ENCODE data around the gene KNDC1.

KNDC1 gene

GRCh38 chr10:133237241-133237587 lies 77.2 kb downstream of the KNDC1 start:
- FAIRE-seq = no peak
- DNase-seq (ENCODE audit: low spot score) = no peak

DNA sequence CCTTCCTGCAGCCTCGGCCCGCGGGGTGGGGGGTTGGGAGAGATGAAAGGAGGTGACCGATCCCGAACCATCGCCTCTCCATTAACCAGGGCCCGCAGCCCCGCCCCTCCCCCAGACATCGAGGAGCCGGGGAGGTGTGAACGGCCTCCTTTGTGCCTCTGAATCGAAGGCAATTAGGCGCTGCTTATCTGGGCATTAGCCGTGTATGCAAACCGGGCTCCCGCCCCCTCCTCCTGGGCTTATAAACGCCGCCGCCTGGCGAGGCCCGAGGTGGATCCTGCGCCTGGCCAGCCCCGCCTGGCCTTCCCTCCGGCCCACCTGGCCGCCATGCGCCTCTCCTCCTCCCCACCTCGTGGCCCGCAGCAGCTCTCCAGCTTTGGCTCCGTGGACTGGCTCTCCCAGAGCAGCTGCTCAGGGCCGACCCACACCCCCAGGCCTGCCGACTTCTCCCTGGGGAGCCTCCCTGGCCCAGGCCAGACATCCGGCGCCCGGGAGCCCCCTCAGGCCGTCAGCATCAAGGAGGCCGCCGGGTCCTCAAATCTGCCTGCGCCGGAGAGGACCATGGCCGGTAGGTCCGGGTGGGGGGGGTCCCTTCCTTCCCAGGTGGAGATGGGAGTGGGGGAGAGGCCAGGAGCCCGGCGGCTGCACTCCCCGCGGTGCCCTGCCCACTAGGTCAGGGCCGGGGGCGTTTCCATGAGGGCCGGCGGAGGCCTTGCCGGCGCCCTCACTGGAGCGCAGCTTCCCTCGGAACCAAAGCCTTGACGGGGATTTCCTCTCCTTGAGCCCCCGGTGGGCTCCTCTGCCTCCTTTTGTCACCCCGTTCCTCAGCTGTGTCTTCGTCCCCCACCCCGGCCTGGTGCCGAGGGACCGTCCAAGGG lies 77.8 kb downstream of the KNDC1 start, which contains the start of gene VENTX:
Gene VENTX, plus strand, starts transcription at position 268 of the 878 bp plus-strand sequence. Its CDS starts 60 bp downstream, at position 328.
- FAIRE-seq (no peak), DNase-seq (ENCODE audit: low spot score) (no peak)

DNA sequence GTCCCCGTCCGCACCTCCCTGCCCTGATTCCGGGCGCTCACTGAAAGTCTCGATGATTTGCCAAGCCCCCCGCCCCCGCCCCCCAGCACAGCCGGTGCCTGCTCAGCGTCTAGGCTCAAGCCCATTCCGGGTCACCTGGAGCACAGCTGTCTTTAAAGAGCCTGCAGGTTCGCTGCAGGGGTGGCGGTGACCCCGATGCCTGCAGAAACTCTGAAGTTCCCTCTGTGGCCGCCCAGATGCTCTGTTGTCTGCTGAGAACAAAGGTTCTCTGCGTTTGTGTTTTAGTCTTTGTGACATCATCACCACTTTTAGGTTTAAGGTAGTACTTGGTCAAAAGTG lies 78.4 kb downstream of the KNDC1 start:
- no peak for DNase-seq (ENCODE audit: low spot score)
- no peak for FAIRE-seq

DNA sequence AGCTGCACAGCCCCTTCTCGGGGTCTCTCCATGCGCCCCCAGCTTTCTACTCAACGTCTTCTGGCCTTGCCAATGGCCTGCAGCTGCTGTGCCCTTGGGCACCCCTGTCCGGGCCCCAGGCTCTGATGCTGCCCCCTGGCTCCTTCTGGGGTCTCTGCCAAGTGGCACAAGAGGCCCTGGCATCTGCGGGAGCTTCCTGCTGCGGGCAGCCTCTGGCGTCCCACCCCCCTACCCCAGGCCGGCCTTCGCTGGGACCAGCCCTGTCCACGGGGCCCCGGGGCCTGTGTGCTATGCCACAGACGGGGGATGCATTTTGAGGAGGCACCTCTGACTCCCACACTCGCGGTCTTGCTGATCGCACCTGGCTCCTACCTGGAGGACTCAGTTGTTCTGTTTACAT lies 80.0 kb downstream of the KNDC1 start:
- FAIRE-seq = no peak
- DNase-seq (ENCODE audit: low spot score) = no peak

GRCh38 chr10:133241501-133242205 lies 81.6 kb downstream of the KNDC1 start:
- no peak for FAIRE-seq
- no peak for DNase-seq (ENCODE audit: low spot score)

DNA sequence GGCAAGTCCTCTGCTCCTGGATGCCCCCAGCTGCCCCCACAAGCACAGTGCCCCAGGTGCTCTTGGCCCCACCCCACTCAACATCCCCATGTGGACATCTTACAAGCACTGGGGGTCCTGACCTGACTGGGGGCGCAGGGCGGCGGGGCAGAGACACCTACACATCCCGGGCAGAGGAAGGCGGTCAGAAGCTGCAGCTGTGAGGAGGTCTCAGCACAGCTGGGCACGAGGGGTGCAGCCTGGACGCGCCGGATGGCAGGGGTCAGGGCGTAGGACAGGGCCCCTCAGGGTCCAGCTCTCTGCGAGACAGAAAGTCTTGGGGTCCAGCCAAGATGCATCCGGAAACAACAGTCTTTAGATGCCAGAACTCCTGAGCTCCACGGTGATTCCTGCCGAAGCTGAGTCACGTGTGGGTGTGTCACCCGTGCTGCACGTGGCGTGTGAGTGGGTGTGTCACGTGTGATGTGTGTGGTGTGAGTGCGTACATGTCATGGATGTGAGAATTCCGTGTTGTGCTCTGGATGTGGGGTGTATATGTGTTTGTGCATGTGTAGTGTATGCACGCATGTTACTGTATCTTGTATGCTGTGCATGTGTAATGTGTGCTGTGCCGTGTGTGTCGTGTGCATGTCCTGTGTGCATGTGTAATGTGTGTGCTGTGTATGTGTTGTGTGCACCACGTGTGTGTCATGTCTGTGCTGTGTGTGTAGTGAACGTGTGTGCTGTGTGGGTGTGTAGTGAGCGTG lies 82.8 kb downstream of the KNDC1 start:
- FAIRE-seq = peak; percentile 94
- DNase-seq (ENCODE audit: low spot score) = no peak

- FAIRE-seq (no peak), DNase-seq (ENCODE audit: low spot score) (no peak)
These were observed 83.6 kb downstream of the KNDC1 start for GRCh38 chr10:133243593-133243992.

DNA sequence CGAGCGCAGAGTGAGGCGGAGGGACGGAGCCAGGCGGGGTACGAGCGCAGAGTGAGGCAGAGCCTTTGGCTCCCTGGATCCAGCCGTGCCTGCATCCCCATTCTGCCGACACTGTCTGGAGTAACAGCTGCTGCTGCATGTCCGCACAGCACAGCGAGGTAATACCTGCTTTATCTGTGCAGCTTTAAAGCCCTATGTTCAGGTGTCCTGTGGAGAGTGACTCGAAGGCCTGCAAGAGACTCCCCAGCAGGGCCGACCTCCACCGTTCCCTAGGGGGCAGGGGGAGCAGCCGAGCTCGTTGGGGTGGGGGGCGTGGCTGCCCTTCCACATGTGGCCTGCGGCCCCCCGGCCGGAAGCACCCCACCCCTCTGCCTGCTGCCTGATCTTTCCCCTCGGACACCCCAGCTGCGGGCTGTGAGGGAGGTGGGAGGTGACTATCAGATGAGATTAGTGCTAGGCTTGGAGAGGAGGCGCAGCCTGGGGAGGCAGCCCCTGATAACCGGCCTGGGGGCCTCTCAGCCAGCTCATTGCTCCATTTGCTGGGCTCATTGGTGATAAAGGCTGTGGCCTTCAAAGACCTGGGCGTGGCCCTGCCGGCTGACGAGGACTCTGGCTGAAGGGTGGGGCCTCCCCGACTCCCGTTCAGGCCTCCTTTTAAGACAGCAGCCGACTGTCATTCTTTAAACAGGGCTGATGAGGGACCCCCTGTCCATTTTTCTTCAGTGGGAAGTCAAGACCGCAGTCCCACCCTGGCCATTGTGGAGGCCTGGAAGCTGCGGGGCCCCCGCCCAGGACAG lies 85.6 kb downstream of the KNDC1 start:
- no peak for FAIRE-seq
- DNase-seq (ENCODE audit: low spot score) = no peak

GRCh38 chr10:133246236-133246626 lies 86.2 kb downstream of the KNDC1 start:
- DNase-seq (ENCODE audit: low spot score) = no peak
- no peak for FAIRE-seq

GRCh38 chr10:133247681-133248333 lies 87.8 kb downstream of the KNDC1 start:
- DNase-seq (ENCODE audit: low spot score) (no peak), FAIRE-seq (no peak)

DNA sequence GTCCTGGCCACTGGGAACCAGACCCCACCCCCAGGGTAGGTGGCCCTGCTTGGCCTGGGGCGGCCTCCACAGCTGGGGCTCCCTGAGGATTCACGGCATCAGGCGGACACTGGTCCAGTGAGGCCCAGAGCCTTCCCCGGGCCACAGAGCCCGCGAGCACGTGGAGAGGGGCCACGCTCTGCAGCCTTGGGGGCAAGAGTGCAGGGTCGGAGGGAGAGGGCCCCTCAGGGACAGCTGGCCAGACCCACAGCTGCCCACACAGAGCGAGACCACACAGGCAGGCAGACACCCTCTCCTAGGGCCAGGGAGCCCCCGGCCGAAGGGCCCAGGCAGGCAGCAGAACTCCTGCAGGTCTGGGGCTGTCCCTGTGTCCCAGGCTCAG lies 88.3 kb downstream of the KNDC1 start:
- FAIRE-seq = no peak

DNA sequence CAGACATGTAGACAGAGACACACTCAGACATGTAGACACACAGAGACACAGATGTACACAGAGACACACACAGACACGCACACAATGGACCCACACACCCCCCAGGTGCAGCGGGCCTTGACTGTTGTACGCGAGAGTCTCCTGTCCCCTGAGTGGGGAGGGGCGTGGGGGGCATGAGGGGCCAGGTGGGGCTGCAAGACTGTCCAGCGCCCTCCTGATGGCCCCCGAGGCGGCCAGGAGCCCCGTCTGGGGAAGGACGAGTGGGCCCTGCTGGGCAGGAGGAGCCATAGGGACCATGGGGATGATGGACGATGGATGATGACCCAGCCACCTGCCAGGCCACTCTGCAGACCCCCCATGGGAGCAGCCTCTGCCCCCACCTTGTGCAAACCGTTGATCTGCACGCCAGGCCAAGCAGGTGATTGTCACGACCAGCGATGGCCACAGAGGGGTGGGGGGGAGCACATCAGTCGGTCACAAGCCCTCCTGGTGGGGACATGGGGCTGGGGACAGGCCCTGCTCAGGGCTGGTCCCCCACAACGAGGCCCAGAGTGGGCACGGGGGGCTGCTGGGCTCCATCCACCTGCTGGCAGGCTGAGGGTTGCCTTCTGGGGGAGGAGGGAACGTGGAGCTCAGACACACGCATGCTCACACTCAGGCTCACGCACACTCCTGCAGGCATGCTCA lies 89.2 kb downstream of the KNDC1 start:
- FAIRE-seq = no peak
- DNase-seq (ENCODE audit: low spot score) = no peak

More for the DNA sequence above, 88.3 kb downstream of the KNDC1 start:
- DNase-seq (ENCODE audit: low spot score) = no peak

DNA sequence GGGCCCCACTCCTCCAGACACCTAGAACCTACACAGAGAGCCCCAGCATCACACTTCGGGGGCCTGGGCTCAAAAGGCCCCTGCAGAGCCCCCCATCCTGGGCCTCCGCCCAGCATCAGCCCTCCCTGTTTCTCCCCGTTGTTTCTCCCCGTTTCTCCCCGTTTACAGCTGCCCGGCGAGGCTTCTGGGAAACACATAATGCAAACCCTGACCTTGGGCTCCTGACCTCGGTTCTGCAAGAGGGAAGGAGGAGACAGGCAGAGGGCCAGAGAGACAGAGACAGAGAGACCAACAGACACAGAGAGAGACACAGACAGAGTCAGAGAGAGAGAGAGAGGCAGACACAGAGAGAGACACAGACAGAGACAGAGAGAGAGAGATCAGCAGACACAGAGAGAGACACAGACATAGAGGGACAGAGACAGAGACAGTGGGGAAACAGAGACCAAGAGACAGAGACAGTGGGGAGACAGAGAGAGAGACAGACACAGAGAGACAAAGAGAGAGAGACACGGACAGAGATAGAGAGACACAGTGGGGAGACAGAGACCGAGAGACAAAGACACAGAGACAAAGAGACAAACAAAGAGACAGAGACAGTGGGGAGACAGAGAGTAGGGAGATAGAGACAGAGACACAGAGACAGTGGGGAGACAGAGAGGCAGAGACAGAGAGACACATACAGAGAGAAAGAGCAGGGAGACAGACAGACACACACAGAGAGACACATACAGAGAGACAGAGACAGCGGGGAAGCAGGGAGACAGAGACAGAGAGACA lies 90.1 kb downstream of the KNDC1 start:
- no peak for FAIRE-seq

DNA sequence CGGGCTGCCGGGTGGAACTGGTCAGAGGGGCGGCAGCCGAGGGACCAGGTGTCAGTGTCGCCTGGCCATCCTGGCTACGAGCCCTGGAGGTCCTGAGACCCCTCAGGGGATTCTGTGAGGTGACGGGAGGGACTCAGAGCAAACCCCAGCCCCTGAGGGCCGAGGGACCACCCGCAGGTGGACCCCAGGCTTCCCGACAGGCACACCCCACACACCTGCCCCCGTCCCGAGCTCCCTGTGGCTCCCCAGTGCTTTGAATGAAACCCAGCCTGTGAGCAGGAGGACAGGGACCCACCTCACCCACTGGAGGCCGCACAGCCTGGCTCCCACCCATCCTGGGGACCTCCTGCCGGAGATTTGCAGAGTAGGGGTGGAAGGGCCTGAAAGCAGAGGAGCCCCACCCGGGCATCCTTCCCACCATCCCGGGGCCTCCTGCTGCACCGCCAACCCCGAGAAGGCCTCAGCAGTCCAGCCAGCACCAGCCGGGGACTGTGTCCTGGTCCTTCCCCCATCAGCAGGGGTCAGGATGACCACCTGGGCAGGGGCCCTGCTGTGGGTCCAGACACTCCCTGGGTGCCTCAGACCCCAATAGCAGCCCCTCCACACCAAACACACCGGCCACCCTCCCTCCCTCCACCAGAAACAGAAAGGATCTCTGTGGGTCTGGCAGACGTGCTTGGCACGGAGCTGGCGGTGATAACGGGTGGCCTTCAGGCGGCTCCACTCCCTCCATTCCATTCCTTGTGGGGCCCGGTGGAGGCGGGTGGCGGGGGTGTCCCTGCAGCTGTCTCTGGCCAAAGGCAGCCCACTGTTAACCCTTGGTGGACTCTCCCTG lies 91.6 kb downstream of the KNDC1 start:
- FAIRE-seq = no peak

More for the DNA sequence above, 90.1 kb downstream of the KNDC1 start:
- DNase-seq (ENCODE audit: low spot score) = no peak

DNA sequence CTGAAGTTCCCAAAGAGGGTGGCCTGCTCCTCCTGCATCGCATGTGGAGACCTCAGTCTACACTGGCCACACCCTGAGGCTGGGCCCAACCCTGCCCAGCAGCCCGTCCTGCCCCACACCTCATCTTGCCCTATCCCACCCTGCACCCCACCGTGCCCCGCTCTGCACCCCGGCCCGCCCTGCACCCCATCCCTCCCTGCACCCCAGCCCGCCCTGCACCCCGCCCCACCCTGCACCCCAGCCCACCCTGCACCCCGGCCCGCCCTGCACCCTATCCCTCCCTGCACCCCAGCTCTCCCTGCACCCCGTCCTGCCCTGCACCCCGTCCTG lies 92.2 kb downstream of the KNDC1 start:
- FAIRE-seq (no peak), DNase-seq (ENCODE audit: low spot score) (no peak)

More for the DNA sequence above, 91.6 kb downstream of the KNDC1 start:
- DNase-seq (ENCODE audit: low spot score) = no peak

GRCh38 chr10:133253361-133253955 lies 93.4 kb downstream of the KNDC1 start:
- no peak for FAIRE-seq
- DNase-seq (ENCODE audit: low spot score) = no peak

- FAIRE-seq (peak; percentile 73), DNase-seq (ENCODE audit: low spot score) (no peak)
These were observed 94.6 kb downstream of the KNDC1 start for GRCh38 chr10:133254421-133255120.

DNA sequence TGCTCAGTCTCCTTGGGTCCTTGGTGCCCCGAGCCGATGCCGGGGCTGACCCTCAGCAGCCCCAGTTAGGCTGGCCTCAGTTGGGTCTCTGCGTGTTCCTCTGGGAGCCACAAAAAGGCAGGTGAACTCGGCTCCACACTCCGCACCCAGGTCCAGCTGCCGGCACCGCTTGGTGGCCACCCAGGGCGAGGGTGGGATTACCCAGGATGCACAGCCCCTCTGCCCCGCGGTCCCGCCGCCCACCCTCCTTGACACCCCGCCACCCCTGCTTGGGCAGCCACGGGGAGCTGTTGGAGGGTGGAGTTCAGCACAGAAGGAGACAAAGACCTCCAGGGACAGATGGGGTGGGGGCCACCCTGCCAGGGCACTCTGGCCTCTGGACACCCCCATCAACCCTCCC lies 95.3 kb downstream of the KNDC1 start:
- DNase-seq (ENCODE audit: low spot score) (no peak), FAIRE-seq (no peak)

All from urothelium cell line (cell line).